Chondrocyte (in vitro differentiated cells): ENCODE measurements around the gene B9D2. TPM values are rescaled to one million over a fixed set of nuclear protein-coding genes. Genes with fewer than 3 reads are reported as not detected.

Source experiments
- DNase-seq: peaks from one replicate; pipeline ENCODE4 v3.0.0; 2021; ENCODE audit warnings: mixed read lengths, low spot score
- H3K27ac Mint-ChIP-seq: one replicate; pipeline ENCODE4 v1.8.0; 2021; ENCODE audit warnings: mild to moderate bottlenecking, moderate library complexity, mixed read lengths; ENCODE audit not compliant: unreplicated experiment
- H3K27me3 Mint-ChIP-seq: 2 replicates; pipeline ENCODE4 v1.8.0; 2021; ENCODE audit warnings: low read depth, mixed read lengths
- H3K36me3 Mint-ChIP-seq: 2 replicates; pipeline ENCODE4 v1.8.0; 2021; ENCODE audit warnings: low read depth, mixed read lengths
- H3K4me1 Mint-ChIP-seq: 2 replicates; pipeline ENCODE4 v1.8.0; 2021; ENCODE audit warnings: low read depth, mild to moderate bottlenecking, mixed read lengths
- H3K4me3 Mint-ChIP-seq: one replicate; pipeline ENCODE4 v1.8.0; 2021; ENCODE audit warnings: mild to moderate bottlenecking, moderate library complexity, mixed read lengths; ENCODE audit not compliant: unreplicated experiment
- H3K9me3 Mint-ChIP-seq: 2 replicates; pipeline ENCODE4 v1.8.0; 2021; ENCODE audit warnings: low read depth, mixed read lengths
- total RNA-seq: library from RNA; stranded (reverse); gene quantifications from 3 replicates; pipeline ENCODE4 v1.2.1, GENCODE V29; 2021
- TF ChIP-seq, protein P1 (sequence below): fragments of 200-600 bp; sonication (generic); IDR thresholded peaks from 2 replicates; pipeline ENCODE4 v1.5.0; 2021; ENCODE audit warnings: antibody characterized with exemption, mild to moderate bottlenecking, moderate library complexity

The B9D2 gene
- total RNA-seq, 1 donor from 2014 or later: 2.0 TPM

DNA sequence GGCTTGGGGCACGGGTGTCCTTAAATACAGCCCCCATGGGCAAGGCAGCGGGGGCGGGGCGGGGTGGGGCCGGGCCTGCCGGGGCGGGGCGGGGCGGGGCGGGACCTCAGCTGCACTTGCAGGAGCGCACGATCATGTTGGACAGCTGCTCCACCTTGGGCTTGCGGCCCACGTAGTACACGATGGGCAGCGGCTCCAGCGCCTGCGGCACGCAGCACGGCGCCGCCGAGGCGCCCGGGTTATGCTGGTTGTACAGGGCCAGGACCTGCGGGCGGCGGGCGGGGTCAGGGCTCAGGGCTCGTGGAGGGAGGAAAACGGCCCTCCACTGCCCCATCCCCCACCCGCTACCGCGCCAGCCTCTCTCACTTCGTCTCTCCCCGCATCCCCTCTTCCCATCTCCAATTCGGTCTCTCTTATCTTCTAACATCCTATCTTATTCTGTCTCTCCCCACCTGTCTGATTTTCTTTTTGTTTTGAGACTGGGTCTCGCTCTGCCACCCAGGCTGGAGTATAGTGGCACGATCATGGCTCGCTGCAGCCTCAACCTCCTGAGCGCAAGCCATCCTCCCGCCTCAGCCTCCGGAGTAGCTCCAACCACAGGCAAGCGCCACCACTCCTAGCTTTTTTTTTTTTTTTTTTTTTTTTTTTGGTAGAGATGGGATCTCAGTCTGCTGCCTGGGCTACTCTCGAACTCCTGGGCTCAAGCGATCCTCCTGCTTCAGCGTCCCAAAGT is 32.8 kb downstream of the B9D2 start:
- no peaks in the 10 kb centered on the region for H3K9me3 Mint-ChIP-seq
- TF ChIP-seq, protein P1, sequence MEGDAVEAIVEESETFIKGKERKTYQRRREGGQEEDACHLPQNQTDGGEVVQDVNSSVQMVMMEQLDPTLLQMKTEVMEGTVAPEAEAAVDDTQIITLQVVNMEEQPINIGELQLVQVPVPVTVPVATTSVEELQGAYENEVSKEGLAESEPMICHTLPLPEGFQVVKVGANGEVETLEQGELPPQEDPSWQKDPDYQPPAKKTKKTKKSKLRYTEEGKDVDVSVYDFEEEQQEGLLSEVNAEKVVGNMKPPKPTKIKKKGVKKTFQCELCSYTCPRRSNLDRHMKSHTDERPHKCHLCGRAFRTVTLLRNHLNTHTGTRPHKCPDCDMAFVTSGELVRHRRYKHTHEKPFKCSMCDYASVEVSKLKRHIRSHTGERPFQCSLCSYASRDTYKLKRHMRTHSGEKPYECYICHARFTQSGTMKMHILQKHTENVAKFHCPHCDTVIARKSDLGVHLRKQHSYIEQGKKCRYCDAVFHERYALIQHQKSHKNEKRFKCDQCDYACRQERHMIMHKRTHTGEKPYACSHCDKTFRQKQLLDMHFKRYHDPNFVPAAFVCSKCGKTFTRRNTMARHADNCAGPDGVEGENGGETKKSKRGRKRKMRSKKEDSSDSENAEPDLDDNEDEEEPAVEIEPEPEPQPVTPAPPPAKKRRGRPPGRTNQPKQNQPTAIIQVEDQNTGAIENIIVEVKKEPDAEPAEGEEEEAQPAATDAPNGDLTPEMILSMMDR: no peak
- no peak for DNase-seq
- H3K36me3 Mint-ChIP-seq: peaks cover 30% of the 10 kb centered on the region
- H3K4me3 Mint-ChIP-seq: no peak overlapping the region
- no peaks in the 10 kb centered on the region for H3K27me3 Mint-ChIP-seq
- peaks cover 35% of the 10 kb centered on the region for H3K4me1 Mint-ChIP-seq
- H3K27ac Mint-ChIP-seq: no peak overlapping the region

DNA sequence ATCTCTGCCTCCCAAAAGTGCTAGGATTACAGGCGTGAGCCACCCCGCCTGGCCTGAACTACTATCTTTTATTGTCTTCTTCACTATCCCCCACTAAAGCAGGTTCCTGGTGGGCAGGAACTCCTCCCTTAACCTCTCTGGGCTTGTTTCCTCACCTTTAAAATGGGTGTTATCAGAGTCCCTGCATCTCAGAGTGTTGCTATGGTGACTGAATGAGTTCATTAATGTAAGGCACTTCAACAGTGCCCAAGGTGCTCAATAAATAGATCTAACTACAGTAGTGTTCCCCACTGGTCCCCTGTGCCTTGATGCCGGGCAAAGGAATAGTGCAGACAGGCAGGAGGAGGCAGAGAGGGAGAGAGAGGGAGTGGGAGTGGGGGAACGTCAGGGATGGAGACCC is 33.5 kb downstream of the B9D2 start:
- TF ChIP-seq, protein P1: no peak

DNA sequence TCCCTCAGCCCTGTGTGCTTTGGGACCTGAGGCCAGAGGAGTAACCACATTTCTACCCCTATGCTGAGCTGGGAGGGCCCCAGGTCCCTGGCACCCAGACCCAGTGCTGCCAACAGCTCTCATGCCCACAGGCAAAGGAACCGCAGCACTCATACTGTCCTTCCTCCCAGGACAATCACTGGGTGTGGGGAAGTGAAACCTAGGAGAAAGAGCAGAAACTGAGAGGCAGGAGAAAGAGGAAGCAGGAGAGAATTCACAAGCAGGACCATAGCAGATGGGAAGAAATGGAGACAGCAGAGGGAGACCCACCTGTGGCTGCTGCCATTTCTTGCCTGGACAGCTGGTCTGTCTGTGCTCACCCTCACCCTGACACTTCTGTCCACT is 35.1 kb downstream of the B9D2 start:
- Mint-ChIP-seq H3K27ac (peak overlapping the region; percentile 97), H3K4me3 (no peak overlapping the region), H3K4me1 (peaks cover 55% of the 10 kb centered on the region), H3K27me3 (no peaks in the 10 kb centered on the region), H3K36me3 (peaks cover 29% of the 10 kb centered on the region), H3K9me3 (no peaks in the 10 kb centered on the region)
- TF ChIP-seq, protein P1: no peak
- no peak for DNase-seq

More for the DNA sequence above, 33.5 kb downstream of the B9D2 start:
- no peak overlapping the region for H3K27ac Mint-ChIP-seq
- DNase-seq: no peak
- peaks cover 29% of the 10 kb centered on the region for H3K36me3 Mint-ChIP-seq
- H3K4me3 Mint-ChIP-seq: no peak overlapping the region
- H3K4me1 Mint-ChIP-seq: peaks cover 39% of the 10 kb centered on the region
- no peaks in the 10 kb centered on the region for H3K27me3 Mint-ChIP-seq
- H3K9me3 Mint-ChIP-seq: no peaks in the 10 kb centered on the region

DNA sequence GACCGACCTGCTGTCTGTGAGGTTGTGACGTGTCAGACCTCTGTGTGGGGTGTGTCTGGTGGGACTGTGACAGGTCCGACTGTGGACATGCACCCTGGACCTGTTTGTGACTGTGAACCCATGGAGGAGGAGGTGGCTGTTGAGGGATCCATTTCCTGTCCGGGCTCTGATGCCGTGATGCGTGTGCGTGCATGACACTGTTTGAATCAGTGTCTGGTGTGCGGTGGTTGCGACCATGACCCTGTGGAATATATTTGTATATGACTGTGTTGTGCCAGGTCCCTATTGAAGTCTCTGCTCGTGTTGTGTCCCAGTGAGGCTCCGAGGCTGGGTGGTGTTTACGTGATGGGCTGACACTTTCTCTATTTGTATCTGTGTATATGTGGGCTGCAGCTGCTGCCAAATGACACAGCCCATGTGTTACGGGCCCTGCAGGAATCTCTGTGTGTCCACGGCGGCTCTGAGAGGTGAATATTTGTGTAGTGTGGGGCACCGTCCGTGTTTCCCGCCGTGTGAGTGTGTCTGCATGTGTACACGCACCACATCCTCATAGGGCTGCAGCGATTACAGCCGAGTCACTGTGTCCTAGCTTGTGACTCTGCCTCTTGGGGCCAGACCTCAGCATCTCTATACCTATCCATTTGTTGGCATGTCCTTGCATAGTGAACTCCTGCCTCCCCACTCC is 35.6 kb downstream of the B9D2 start:
- Mint-ChIP-seq H3K27ac (peak overlapping the region; percentile 97), H3K4me3 (peak overlapping the region; percentile 39), H3K36me3 (peaks cover 29% of the 10 kb centered on the region), H3K4me1 (peaks cover 60% of the 10 kb centered on the region), H3K27me3 (no peaks in the 10 kb centered on the region), H3K9me3 (no peaks in the 10 kb centered on the region)
- TF ChIP-seq, protein P1: no peak
- DNase-seq: no peak

DNA sequence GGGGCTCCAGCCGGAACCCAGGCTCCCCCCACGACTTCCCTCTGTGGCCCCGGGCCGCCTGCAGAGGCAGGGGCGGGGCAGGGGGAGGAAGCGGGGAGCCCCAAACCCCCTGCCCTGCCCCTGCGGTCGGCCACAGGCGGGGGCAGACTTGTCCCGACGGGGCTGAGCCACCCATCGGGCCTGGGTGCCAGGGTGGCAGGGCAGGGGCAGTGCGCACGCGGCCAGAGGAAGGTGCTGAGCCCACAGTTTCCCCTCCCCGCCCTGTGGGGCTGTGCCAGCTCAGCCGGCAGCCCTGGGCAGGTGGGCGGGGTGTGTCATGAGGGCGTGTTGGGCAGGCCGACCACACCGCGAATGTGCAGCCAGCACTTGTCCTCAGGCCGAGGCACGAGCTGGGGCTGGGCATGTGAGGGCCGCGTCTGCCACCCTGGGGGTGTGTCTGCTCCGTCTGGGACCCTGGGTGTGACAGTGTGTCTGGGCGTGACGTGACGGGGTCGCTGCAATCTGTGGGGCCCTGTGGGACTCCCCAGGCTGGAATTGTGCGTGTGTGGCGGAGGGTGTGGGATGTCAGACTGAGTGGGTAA is 36.3 kb downstream of the B9D2 start:
- H3K27ac Mint-ChIP-seq: peak overlapping the region; percentile 97
- H3K9me3 Mint-ChIP-seq: no peaks in the 10 kb centered on the region
- H3K4me1 Mint-ChIP-seq: peaks cover 66% of the 10 kb centered on the region
- peaks cover 30% of the 10 kb centered on the region for H3K36me3 Mint-ChIP-seq
- DNase-seq: no peak
- H3K4me3 Mint-ChIP-seq: peak overlapping the region; percentile 39
- TF ChIP-seq, protein P1: no peak
- H3K27me3 Mint-ChIP-seq: no peaks in the 10 kb centered on the region
